ENCODE data around the gene MECP2.

MECP2 gene

GRCh38 chrX:154040307-154040756, 57.2 kb downstream of the MECP2 start:
- TF ChIP-seq FOXP2 (optimal IDR thresholded peaks at IDR 0.05; ENCODE audit: borderline replicate concordance, extremely low read depth, extremely low read length, insufficient read depth) (no peak), TAF1 (IDR thresholded peaks at IDR 0.05; ENCODE audit: borderline replicate concordance, insufficient read depth, low read length) (no peak)

DNA sequence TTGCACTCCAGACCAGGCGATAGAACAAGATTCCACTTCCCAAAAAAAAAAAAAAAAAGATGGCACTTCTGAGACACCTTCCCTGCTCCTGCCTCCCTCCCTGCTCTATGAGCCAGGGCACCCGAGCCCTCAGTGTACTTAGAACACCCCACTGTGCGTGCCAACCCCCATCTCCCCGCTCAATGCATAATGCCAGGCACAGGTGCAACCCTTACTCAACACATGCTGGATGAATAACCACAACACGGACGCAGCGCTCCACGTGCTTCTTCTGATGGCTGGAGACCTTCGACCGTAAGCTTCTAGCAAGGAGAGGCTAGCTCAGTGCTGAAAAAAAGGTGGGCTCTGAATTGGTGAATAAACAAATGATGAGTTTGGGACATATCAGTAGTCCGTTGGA, 57.9 kb downstream of the MECP2 start:
- no peak for TF ChIP-seq FOXP2 (optimal IDR thresholded peaks at IDR 0.05; ENCODE audit: borderline replicate concordance, extremely low read depth, extremely low read length, insufficient read depth)
- no peak for TF ChIP-seq REST (IDR thresholded peaks at IDR 0.05; ENCODE audit: insufficient read depth in 1 of 2, low read depth in 2 of 2, low read length in 2 of 2)

GRCh38 chrX:154038656-154039055, 58.9 kb downstream of the MECP2 start:
- no peak for TF ChIP-seq POLR2AphosphoS5 (IDR thresholded peaks at IDR 0.05; ENCODE audit: low read depth, low read length)
- no peak for TF ChIP-seq TAF1 (IDR thresholded peaks at IDR 0.05; ENCODE audit: borderline replicate concordance, insufficient read depth, low read length)
- TF ChIP-seq SIN3A (IDR thresholded peaks at IDR 0.05; ENCODE audit: borderline replicate concordance, insufficient read depth, low read length) = no peak
- TF ChIP-seq REST (IDR thresholded peaks at IDR 0.05; ENCODE audit: insufficient read depth in 1 of 2, low read depth in 2 of 2, low read length in 2 of 2) = no peak
- no peak for TF ChIP-seq FOXP2 (optimal IDR thresholded peaks at IDR 0.05; ENCODE audit: borderline replicate concordance, extremely low read depth, extremely low read length, insufficient read depth)

DNA sequence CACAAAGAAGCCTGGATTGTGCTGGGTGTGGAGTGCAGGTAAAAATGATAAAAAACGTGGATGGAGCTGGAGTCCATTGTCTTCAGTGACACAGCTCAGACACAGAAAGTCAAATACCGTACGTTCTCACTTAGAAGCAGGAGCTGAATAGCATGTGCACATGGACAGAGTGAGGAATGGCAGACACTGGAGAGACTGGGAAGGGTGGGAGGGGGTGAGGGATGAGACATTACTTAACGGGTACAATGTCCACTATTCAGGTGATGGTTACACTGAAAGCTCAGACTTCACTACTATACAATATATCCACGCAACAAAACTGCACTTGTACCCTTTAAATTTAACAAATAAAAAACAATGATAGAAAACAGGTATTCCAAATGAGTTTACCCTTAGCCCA, 59.8 kb downstream of the MECP2 start:
- no peak for TF ChIP-seq FOXP2 (optimal IDR thresholded peaks at IDR 0.05; ENCODE audit: borderline replicate concordance, extremely low read depth, extremely low read length, insufficient read depth)
- no peak for TF ChIP-seq TAF1 (IDR thresholded peaks at IDR 0.05; ENCODE audit: borderline replicate concordance, insufficient read depth, low read length)

- TF ChIP-seq FOXP2 (optimal IDR thresholded peaks at IDR 0.05; ENCODE audit: borderline replicate concordance, extremely low read depth, extremely low read length, insufficient read depth) = no peak
- TF ChIP-seq TAF1 (IDR thresholded peaks at IDR 0.05; ENCODE audit: borderline replicate concordance, insufficient read depth, low read length) = no peak
- TF ChIP-seq POLR2AphosphoS5 (IDR thresholded peaks at IDR 0.05; ENCODE audit: low read depth, low read length) = no peak
- no peak for TF ChIP-seq SIN3A (IDR thresholded peaks at IDR 0.05; ENCODE audit: borderline replicate concordance, insufficient read depth, low read length)
- no peak for TF ChIP-seq REST (IDR thresholded peaks at IDR 0.05; ENCODE audit: insufficient read depth in 1 of 2, low read depth in 2 of 2, low read length in 2 of 2)
These were observed 61.0 kb downstream of the MECP2 start for GRCh38 chrX:154036513-154036912.

GRCh38 chrX:154033848-154034247, 63.7 kb downstream of the MECP2 start:
- TF ChIP-seq REST (IDR thresholded peaks at IDR 0.05; ENCODE audit: insufficient read depth in 1 of 2, low read depth in 2 of 2, low read length in 2 of 2) (no peak), FOXP2 (optimal IDR thresholded peaks at IDR 0.05; ENCODE audit: borderline replicate concordance, extremely low read depth, extremely low read length, insufficient read depth) (no peak), SIN3A (IDR thresholded peaks at IDR 0.05; ENCODE audit: borderline replicate concordance, insufficient read depth, low read length) (no peak), TAF1 (IDR thresholded peaks at IDR 0.05; ENCODE audit: borderline replicate concordance, insufficient read depth, low read length) (no peak), POLR2AphosphoS5 (IDR thresholded peaks at IDR 0.05; ENCODE audit: low read depth, low read length) (no peak)

Data from PFSK-1 (cell line).